SJCRH30 (cell line): ENCODE results near the gene VWA2. TPM values are rescaled to one million over a fixed set of nuclear protein-coding genes. Genes with fewer than 3 reads are reported as not detected.

Source experiments
- DNase-seq, 2 experiments: peaks; one replicate each; pipeline ENCODE4 v3.0.0-alpha.2; 2015 to 2020
- H3K27ac ChIP-seq: fragments of 250-450 bp; sonication (Bioruptor Pico); 2 replicates; pipeline ENCODE4 v1.5.1; 2020; ENCODE audit warnings: mild to moderate bottlenecking, moderate library complexity
- H3K27me3 ChIP-seq: fragments of 250-450 bp; sonication (Bioruptor Pico); 2 replicates; pipeline ENCODE4 v1.5.1; 2020; ENCODE audit warnings: mild to moderate bottlenecking, moderate library complexity
- H3K36me3 ChIP-seq: fragments of 250-450 bp; sonication (Bioruptor Pico); 2 replicates; pipeline ENCODE4 v1.5.1; 2020; ENCODE audit warnings: mild to moderate bottlenecking, moderate library complexity
- H3K4me1 ChIP-seq: fragments of 250-450 bp; sonication (Bioruptor Pico); 2 replicates; pipeline ENCODE4 v1.5.1; 2020; ENCODE audit warnings: mild to moderate bottlenecking, moderate library complexity
- H3K4me3 ChIP-seq: fragments of 250-450 bp; sonication (Bioruptor Pico); 2 replicates; pipeline ENCODE4 v1.5.1; 2020; ENCODE audit warnings: mild to moderate bottlenecking, moderate library complexity
- H3K9me3 ChIP-seq: fragments of 250-450 bp; sonication (Bioruptor Pico); replicated peaks from 2 replicates; pipeline ENCODE4 v1.5.1; 2020; ENCODE audit warnings: mild to moderate bottlenecking, moderate library complexity
- total RNA-seq: library from RNA; depleted of rRNA; stranded (reverse); fragments of >200 nt; shearing (Covaris generic); gene quantifications from 2 replicates; pipeline ENCODE4 v1.2.3, GENCODE V29; 2014; rRNA removed

VWA2 gene, protein sequence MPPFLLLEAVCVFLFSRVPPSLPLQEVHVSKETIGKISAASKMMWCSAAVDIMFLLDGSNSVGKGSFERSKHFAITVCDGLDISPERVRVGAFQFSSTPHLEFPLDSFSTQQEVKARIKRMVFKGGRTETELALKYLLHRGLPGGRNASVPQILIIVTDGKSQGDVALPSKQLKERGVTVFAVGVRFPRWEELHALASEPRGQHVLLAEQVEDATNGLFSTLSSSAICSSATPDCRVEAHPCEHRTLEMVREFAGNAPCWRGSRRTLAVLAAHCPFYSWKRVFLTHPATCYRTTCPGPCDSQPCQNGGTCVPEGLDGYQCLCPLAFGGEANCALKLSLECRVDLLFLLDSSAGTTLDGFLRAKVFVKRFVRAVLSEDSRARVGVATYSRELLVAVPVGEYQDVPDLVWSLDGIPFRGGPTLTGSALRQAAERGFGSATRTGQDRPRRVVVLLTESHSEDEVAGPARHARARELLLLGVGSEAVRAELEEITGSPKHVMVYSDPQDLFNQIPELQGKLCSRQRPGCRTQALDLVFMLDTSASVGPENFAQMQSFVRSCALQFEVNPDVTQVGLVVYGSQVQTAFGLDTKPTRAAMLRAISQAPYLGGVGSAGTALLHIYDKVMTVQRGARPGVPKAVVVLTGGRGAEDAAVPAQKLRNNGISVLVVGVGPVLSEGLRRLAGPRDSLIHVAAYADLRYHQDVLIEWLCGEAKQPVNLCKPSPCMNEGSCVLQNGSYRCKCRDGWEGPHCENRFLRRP
- not detected in 2 replicates for total RNA-seq

DNA sequence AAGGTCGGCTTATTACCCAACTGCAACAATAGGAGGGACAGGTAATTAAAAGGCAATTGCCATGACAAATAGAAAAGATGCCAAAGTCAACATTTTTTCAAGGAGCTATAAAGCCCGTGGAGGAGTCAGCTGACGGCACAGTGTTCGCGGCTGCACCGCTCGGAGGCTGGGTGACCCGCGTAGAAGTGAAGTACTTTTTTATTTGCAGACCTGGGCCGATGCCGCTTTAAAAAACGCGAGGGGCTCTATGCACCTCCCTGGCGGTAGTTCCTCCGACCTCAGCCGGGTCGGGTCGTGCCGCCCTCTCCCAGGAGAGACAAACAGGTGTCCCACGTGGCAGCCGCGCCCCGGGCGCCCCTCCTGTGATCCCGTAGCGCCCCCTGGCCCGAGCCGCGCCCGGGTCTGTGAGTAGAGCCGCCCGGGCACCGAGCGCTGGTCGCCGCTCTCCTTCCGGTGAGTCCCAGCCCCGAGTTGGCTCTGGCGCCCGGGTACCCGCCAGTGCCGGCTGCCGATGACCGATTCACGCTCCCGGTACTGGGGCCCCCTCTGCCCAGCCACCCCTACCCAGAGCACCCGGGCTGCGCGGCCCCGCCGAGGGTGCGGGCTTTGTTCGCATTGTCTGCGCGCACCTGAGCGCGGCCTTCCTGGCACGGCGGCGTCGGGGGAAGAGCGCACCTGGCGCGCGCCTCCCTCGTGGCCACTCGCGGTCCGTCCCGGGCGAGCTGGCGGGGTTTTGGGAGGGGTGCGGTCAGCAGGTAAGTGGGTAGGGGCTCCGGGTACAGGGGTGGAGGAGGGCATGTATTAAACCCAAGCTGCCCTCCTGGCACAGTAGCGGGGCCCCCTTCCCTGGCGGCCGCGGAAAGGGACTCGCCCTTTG, at the start of gene VWA2:
VWA2 (plus strand) TSS at position 138 of the 877 bp plus-strand sequence. CDS start 9,460 bp downstream, outside the sequence.
- Histone ChIP-seq H3K4me3 (no peak within 1 kb of the TSS), H3K9me3 (no peaks in the 10 kb centered on the region), H3K4me1 (no peaks in the 10 kb centered on the region), H3K27me3 (0 out of 2 replicates have a peak, but pooled peaks cover 6% of the 10 kb centered on the region), H3K36me3 (no peaks in the 10 kb centered on the region), H3K27ac (no peak within 1 kb of the TSS)
- DNase-seq, result no peak

DNA sequence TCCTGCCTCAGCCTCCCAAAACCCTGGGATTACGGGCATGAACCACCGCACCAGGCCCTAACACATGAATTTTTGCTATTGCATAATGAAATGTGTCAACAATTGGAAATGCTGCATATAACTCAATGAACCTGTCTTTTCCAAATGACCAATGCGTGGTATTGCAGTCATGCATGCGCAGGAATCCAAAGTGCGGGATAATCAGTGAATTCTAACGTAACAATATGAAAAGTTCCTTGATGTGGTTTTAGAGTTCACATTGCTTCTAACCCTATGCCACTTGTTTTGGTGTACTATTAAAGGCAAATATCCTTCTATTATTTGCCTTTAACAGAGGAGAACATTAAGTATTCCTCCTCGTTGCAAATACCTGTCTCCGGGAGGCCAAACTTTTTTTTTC, 49.4 kb upstream of the VWA2 start:
- Histone ChIP-seq H3K27me3 (no peaks in the 10 kb centered on the region), H3K27ac (no peak overlapping the region), H3K4me3 (no peak overlapping the region), H3K9me3 (no peaks in the 10 kb centered on the region), H3K4me1 (no peaks in the 10 kb centered on the region), H3K36me3 (no peaks in the 10 kb centered on the region)
- no peak for DNase-seq

DNA sequence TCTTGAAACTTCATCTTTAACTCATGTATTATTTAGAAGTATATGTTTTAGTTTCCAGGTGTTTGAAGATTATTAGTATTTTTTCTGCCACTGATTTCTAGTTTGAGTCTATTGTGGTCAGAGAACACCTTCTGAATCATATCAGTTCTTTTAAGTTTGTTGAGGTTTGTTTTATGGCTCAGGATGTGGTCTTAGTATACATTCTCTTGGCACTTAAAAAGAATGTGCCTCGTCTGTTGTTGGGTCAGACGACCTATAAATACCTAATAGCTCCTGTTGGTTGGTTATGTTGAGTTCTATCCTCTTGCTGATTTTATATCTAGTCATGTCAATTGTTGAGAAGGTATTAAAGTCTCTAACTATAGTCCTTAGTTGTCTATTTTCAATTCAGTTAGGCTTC, 44.0 kb upstream of the VWA2 start:
- no peaks in the 10 kb centered on the region for H3K9me3 ChIP-seq
- H3K36me3 ChIP-seq, result no peaks in the 10 kb centered on the region
- H3K27me3 ChIP-seq, result no peaks in the 10 kb centered on the region
- no peak for DNase-seq
- H3K4me3 ChIP-seq, result no peak overlapping the region
- no peaks in the 10 kb centered on the region for H3K4me1 ChIP-seq
- no peak overlapping the region for H3K27ac ChIP-seq

DNA sequence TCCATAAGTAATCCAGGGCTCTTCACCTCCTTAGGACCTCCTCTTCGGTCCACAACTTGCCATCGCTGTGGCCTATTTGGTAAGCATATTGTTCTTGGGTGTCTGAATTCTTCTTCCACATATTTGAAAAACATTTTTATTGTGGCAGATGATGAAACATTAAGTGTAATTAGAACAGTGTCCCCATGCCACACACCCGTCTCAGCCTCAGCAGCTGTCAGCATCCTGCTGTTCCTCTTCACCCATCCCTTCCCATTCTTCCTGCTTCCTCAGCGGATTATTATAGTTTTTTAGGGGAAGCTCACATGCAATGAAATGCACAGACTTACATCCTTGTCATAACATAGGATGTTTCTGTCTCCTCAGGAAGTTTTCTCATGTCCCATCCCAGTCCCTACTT, 39.8 kb upstream of the VWA2 start:
- no peak overlapping the region for H3K27ac ChIP-seq
- H3K4me3 ChIP-seq, result no peak overlapping the region
- DNase-seq, result no peak
- no peaks in the 10 kb centered on the region for H3K4me1 ChIP-seq
- no peaks in the 10 kb centered on the region for H3K36me3 ChIP-seq
- H3K9me3 ChIP-seq, result no peaks in the 10 kb centered on the region
- H3K27me3 ChIP-seq, result no peaks in the 10 kb centered on the region

DNA sequence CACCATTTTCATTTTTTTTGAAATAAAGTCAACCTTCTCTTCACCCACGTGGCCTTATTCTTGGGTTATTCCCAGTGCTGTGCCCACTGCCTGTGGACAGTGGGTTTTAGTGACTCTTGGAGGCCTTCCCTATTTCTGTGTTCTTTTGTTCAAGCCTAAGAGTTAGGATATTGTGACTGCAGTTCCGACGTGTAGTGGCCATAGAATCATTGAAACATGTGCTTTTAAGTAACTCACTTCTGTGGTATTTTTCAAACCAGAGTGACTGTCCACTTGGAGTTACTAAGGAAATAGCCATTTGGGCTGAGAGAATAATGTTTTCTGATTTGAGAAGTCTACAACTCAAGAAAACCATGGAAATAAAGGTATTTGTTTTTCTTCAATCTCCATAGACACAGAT, 36.2 kb upstream of the VWA2 start:
- H3K27ac ChIP-seq, result no peak overlapping the region
- H3K36me3 ChIP-seq, result no peaks in the 10 kb centered on the region
- H3K4me3 ChIP-seq, result no peak overlapping the region

DNA sequence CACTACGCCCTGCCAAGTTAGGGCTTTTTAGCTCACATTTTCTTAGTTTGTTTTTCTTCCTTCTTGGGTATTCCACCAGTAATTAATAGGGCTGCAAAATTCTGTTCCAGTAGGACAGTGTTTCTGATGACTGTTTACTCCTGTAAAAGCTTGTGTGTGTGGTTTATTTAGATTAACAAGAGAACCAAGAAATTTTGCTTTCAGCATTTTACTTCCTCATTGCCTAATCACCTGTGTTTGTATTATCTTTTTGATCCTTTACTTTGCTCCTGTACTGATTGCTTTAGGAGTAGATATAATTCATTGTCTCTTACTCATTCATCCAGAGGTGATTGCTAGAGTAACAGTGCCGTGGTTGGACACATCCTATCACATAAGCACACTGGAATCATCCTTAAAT, 32.2 kb upstream of the VWA2 start:
- Histone ChIP-seq H3K27me3 (no peaks in the 10 kb centered on the region), H3K36me3 (no peaks in the 10 kb centered on the region), H3K4me3 (no peak overlapping the region), H3K27ac (no peak overlapping the region), H3K9me3 (no peaks in the 10 kb centered on the region), H3K4me1 (peaks cover 6% of the 10 kb centered on the region)
- no peak for DNase-seq

More for the DNA sequence above, 36.2 kb upstream of the VWA2 start:
- H3K9me3 ChIP-seq, result no peaks in the 10 kb centered on the region
- no peaks in the 10 kb centered on the region for H3K4me1 ChIP-seq
- no peak for DNase-seq
- H3K27me3 ChIP-seq, result no peaks in the 10 kb centered on the region

DNA sequence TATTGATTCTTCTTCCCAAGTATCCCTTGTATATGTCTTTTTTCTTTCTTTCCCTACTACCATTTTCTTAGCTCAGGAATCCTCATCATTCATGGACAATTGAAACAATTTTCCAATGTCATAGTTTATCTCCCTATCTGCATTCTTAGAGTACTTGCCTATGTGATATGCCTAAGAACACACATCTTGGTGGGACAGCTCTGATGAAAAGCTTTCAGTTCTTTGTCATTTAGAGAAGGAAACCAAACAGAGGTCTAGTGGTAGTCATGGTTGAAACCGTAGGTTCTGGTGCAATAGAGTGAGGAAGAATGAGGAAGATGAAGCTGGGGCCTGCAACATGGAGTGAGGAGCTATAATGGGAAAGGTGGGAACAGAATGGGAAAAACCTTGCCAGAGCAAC, 31.7 kb upstream of the VWA2 start:
- no peak overlapping the region for H3K4me3 ChIP-seq
- no peaks in the 10 kb centered on the region for H3K9me3 ChIP-seq
- no peak for DNase-seq
- no peaks in the 10 kb centered on the region for H3K36me3 ChIP-seq
- no peak overlapping the region for H3K27ac ChIP-seq
- H3K27me3 ChIP-seq, result no peaks in the 10 kb centered on the region
- H3K4me1 ChIP-seq, result peaks cover 6% of the 10 kb centered on the region

DNA sequence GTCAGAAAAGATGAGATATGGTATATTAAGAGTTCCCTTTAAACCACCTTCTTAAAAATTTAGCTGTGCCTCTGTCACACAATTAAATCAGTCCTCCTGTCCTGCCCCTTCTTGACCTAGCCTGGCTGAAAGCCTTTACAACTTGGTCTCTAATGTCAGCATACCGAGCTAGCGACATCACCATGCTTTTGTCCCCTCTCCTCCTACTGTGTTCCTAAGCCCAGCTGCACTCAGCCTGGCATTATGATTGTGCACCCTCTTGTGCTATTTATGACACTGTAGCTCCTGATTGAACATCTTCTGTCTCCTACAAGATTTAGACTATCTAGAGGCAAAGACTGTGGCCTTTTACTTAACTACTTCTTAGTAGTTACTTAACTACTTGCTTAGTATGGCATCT, 30.7 kb upstream of the VWA2 start:
- Histone ChIP-seq H3K27ac (no peak overlapping the region), H3K27me3 (no peaks in the 10 kb centered on the region), H3K36me3 (no peaks in the 10 kb centered on the region), H3K4me3 (no peak overlapping the region), H3K4me1 (peaks cover 6% of the 10 kb centered on the region), H3K9me3 (no peaks in the 10 kb centered on the region)
- peak; percentile 35 to 58 for DNase-seq

DNA sequence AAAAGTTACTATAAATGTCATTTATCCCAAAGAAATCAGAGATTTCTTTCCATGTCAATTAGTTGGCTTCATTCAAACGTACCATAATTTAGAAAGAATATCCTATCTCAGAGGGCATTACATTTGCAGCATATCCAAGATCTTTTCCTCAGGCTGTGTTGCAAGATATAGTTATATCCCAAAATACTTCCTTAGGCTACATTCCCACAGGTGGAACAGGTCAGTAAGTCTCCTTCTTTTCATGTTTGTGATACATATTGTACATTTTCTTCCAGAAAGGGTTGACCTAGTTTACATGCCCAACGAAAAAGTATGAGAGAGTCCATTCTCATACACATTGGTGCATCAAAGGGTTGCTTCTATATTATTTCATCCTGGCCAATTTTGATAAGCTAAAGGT, 26.9 kb upstream of the VWA2 start:
- H3K4me3 ChIP-seq, result no peak overlapping the region
- H3K27me3 ChIP-seq, result no peaks in the 10 kb centered on the region
- no peak for DNase-seq
- H3K36me3 ChIP-seq, result no peaks in the 10 kb centered on the region
- no peaks in the 10 kb centered on the region for H3K9me3 ChIP-seq
- H3K27ac ChIP-seq, result no peak overlapping the region
- H3K4me1 ChIP-seq, result peaks cover 6% of the 10 kb centered on the region

DNA sequence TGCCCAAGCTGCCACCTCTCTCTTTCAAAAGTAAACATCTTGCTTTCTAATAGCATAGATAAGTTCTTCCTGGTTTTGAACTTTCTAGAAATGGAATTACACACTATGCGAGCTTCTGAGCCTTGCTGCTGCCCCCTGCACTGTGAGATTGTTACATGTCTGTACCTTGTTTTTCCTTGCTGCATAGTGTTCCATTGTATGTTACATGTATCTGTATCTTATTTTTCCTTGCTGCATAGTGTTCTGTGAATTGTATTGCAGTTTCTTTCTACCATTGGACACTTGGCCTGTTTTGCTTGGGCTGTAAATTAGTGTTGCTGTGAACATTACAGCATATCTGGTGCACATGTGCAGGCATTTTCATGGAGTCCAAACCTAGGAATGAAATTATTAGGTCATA, 24.0 kb upstream of the VWA2 start:
- DNase-seq, result no peak
- no peaks in the 10 kb centered on the region for H3K27me3 ChIP-seq

DNA sequence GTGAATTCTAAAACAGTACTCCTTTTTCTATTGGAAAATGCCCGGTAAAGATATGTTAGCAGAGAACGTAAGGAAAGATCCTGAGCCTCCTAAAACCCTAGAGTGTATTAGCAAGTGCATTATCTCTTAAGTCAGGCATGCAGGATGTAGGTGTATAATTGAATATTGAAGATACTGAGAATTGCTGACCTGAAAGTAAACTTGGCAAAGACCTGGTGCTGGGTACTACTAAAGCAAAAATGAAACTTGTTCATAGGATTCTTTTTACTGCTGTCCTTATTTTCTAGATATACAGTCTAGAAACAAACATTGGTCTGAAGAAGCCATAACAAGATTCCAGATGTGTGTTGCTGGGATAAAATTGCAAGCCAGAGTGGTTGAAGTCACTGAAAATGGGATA, 18.8 kb upstream of the VWA2 start:
- no peak overlapping the region for H3K4me3 ChIP-seq
- no peak for DNase-seq
- no peak overlapping the region for H3K27ac ChIP-seq
- H3K36me3 ChIP-seq, result no peaks in the 10 kb centered on the region
- no peaks in the 10 kb centered on the region for H3K4me1 ChIP-seq
- no peaks in the 10 kb centered on the region for H3K9me3 ChIP-seq
- no peaks in the 10 kb centered on the region for H3K27me3 ChIP-seq

More for the DNA sequence above, 24.0 kb upstream of the VWA2 start:
- no peaks in the 10 kb centered on the region for H3K9me3 ChIP-seq
- no peak overlapping the region for H3K4me3 ChIP-seq
- H3K27ac ChIP-seq, result no peak overlapping the region
- no peaks in the 10 kb centered on the region for H3K36me3 ChIP-seq
- no peaks in the 10 kb centered on the region for H3K4me1 ChIP-seq

DNA sequence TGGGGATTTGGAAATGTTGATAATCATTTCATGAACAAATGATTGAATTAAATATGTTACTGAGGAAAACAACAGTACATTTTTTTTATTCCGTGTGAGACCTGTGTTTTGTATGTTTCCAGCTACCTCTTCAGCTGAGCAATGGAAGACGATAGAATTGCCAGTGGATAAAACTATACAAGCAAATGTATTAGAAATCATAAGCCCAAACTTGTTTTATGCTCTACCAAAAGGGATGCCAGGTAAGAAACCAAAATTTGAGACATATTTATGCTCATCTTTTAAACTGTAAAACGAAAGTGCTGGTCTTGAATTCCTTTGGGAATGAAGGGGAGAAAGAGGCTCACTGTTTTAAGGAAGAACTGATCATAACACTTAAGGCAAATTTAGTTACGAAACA, 17.8 kb upstream of the VWA2 start:
- H3K4me1 ChIP-seq, result no peaks in the 10 kb centered on the region
- no peak overlapping the region for H3K4me3 ChIP-seq
- H3K36me3 ChIP-seq, result no peaks in the 10 kb centered on the region
- H3K27me3 ChIP-seq, result no peaks in the 10 kb centered on the region
- H3K27ac ChIP-seq, result no peak overlapping the region
- DNase-seq, result no peak
- H3K9me3 ChIP-seq, result no peaks in the 10 kb centered on the region

DNA sequence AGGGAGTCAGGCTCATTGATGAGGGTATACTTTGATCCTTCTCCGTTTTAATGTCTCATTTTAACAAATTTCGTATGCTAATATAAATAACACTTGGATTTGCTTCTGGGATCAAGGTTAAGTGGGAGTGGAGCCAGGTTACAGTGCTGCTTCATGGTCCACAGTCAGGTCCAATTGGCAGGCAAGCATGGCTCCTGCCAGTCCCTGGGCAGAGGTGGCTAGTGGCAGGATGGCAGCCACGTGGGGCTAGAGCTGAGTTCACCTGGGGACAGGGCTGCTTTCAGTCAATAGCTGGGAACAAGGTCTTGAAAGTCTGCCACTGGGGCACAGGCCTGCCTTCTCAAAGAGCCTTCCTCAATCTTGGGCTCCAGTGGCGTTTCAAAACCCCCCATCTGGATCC, 16.0 kb upstream of the VWA2 start:
- no peak overlapping the region for H3K4me3 ChIP-seq
- no peak for DNase-seq
- H3K9me3 ChIP-seq, result no peaks in the 10 kb centered on the region
- no peak overlapping the region for H3K27ac ChIP-seq
- no peaks in the 10 kb centered on the region for H3K36me3 ChIP-seq
- no peaks in the 10 kb centered on the region for H3K4me1 ChIP-seq
- H3K27me3 ChIP-seq, result no peaks in the 10 kb centered on the region

DNA sequence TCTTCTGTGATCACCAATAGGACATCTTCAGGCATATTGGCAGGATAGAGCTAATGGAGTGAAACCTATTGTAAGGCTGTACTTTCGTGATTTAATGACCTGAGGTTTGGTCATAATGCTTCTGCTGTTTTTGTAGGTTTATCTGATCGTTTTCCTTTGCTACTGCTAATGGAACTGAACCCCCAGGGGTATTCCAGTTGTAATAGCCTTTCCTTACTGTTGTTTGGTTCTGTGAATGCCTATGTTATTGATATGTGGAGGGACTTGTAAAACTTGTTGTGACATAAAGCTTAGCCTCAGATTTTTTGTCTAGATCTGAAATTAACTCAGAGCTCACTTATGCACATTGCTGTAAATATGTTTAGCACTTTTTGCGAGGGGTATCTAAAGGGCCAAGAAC, 10.9 kb upstream of the VWA2 start:
- Histone ChIP-seq H3K27me3 (peaks cover 2% of the 10 kb centered on the region; the same call in 1 of the 2 replicates), H3K36me3 (no peaks in the 10 kb centered on the region), H3K27ac (no peak overlapping the region), H3K4me1 (peaks cover 2% of the 10 kb centered on the region; the same call in 1 of the 2 replicates), H3K4me3 (no peak overlapping the region), H3K9me3 (no peaks in the 10 kb centered on the region)
- no peak for DNase-seq
